ENCODE measurements around the gene RRP15. TPM values are rescaled to one million over a fixed set of nuclear protein-coding genes. Genes with fewer than 3 reads are reported as not detected.

RRP15 gene
- total RNA-seq, 1 donor from 2014 or later = 28.4 TPM

DNA sequence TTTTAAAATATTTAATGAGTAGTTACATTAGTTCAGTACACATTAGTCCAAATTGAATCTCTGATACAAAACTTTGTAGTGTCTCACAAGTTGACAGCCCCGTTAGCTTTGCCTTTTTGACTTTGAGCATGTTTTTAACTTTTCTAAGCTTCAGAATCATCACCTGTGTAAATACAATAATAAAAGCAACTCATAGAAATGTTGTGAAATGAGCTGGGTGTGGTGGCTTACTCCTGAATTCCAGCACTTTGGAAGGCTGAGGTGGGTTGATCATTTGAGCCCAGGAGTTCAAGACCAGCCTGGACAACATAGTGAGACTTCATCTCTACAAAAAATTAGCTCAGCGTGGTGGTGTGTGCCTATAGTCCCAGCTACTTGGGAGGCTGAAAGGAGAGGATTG is 11.1 kb downstream of the RRP15 start:
- Histone ChIP-seq H3K9me3 (ENCODE audit: insufficient read depth, low read depth, low read length) (no peaks in the 10 kb centered on the region), H3K27ac (ENCODE audit: low read depth, low read length) (no peak overlapping the region), H2AFZ (ENCODE audit: low read depth, low read length) (no peak overlapping the region), H3K36me3 (ENCODE audit: insufficient read depth, low read length) (no peaks in the 10 kb centered on the region), H3K4me2 (ENCODE audit: low read length) (no peak overlapping the region), H4K20me1 (ENCODE audit: insufficient read depth, low read length) (peaks cover 14% of the 10 kb centered on the region), H3K4me1 (ENCODE audit: insufficient read depth, low read length) (no peaks in the 10 kb centered on the region), H3K27me3 (ENCODE audit: insufficient read depth, low read length) (no peaks in the 10 kb centered on the region), H3K9ac (ENCODE audit: low read length) (no peak overlapping the region), H3K4me3 (ENCODE audit: insufficient read depth, low read depth, low read length) (no peak overlapping the region), H3K79me2 (ENCODE audit: insufficient read depth, low read length) (peaks cover 66% of the 10 kb centered on the region)
- TF ChIP-seq, protein P1, sequence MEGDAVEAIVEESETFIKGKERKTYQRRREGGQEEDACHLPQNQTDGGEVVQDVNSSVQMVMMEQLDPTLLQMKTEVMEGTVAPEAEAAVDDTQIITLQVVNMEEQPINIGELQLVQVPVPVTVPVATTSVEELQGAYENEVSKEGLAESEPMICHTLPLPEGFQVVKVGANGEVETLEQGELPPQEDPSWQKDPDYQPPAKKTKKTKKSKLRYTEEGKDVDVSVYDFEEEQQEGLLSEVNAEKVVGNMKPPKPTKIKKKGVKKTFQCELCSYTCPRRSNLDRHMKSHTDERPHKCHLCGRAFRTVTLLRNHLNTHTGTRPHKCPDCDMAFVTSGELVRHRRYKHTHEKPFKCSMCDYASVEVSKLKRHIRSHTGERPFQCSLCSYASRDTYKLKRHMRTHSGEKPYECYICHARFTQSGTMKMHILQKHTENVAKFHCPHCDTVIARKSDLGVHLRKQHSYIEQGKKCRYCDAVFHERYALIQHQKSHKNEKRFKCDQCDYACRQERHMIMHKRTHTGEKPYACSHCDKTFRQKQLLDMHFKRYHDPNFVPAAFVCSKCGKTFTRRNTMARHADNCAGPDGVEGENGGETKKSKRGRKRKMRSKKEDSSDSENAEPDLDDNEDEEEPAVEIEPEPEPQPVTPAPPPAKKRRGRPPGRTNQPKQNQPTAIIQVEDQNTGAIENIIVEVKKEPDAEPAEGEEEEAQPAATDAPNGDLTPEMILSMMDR (IDR thresholded peaks at IDR 0.05; ENCODE audit: insufficient read depth, low read depth, low read length) = no peak
- TF ChIP-seq EZH2 (IDR thresholded peaks at IDR 0.05; ENCODE audit: insufficient read depth, low read length) = no peak
- Mint-ChIP-seq H3K4me3 (ENCODE audit: unreplicated experiment) (no peak overlapping the region), H3K27me3 (ENCODE audit: low read depth, unreplicated experiment) (no peaks in the 10 kb centered on the region), H3K4me1 (ENCODE audit: low read depth, unreplicated experiment) (peaks cover 14% of the 10 kb centered on the region), H3K36me3 (ENCODE audit: low read depth, unreplicated experiment) (no peaks in the 10 kb centered on the region), H3K27ac (ENCODE audit: unreplicated experiment) (no peak overlapping the region), H3K9me3 (ENCODE audit: unreplicated experiment) (no peaks in the 10 kb centered on the region)
- DNase-seq (ENCODE audit: low read depth) = no peak
- no peak for FAIRE-seq

DNA sequence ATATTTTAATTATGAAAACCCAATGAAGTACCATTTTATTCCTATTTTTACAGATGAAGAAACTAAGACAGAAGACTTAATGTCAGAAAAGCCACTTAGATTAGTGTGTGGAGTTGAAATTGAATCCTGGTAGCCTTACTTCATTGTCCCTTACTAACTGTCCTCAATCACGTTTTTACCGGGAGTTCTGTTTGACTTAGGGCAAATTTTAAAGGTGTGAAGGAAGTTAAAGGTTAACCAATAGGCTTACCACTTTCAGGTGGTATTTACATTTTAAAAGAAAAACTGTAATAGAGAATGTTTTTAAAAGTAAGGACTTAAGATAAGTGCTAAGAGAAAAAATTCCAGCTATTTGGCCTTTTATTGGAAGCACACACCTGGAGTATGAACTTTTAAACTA is 12.4 kb downstream of the RRP15 start:
- no peak overlapping the region for H3K9ac ChIP-seq (ENCODE audit: low read length)
- peaks cover 14% of the 10 kb centered on the region for H3K4me1 Mint-ChIP-seq (ENCODE audit: low read depth, unreplicated experiment)
- H3K27ac Mint-ChIP-seq (ENCODE audit: unreplicated experiment) = no peak overlapping the region
- H3K9me3 Mint-ChIP-seq (ENCODE audit: unreplicated experiment) = no peaks in the 10 kb centered on the region
- H3K4me3 Mint-ChIP-seq (ENCODE audit: unreplicated experiment) = no peak overlapping the region
- H3K4me2 ChIP-seq (ENCODE audit: low read length) = no peak overlapping the region
- H3K27ac ChIP-seq (ENCODE audit: low read depth, low read length) = no peak overlapping the region
- H3K79me2 ChIP-seq (ENCODE audit: insufficient read depth, low read length) = peaks cover 63% of the 10 kb centered on the region
- H3K27me3 ChIP-seq (ENCODE audit: insufficient read depth, low read length) = no peaks in the 10 kb centered on the region
- no peak overlapping the region for H3K4me3 ChIP-seq (ENCODE audit: insufficient read depth, low read depth, low read length)
- no peaks in the 10 kb centered on the region for H3K27me3 Mint-ChIP-seq (ENCODE audit: low read depth, unreplicated experiment)
- TF ChIP-seq, protein P1 (IDR thresholded peaks at IDR 0.05; ENCODE audit: insufficient read depth, low read depth, low read length) = no peak
- no peak for TF ChIP-seq EZH2 (IDR thresholded peaks at IDR 0.05; ENCODE audit: insufficient read depth, low read length)
- H3K4me1 ChIP-seq (ENCODE audit: insufficient read depth, low read length) = no peaks in the 10 kb centered on the region
- FAIRE-seq (no peak), DNase-seq (ENCODE audit: low read depth) (no peak)
- peaks cover 3% of the 10 kb centered on the region for H3K36me3 Mint-ChIP-seq (ENCODE audit: low read depth, unreplicated experiment)
- peaks cover 11% of the 10 kb centered on the region for H4K20me1 ChIP-seq (ENCODE audit: insufficient read depth, low read length)
- H3K36me3 ChIP-seq (ENCODE audit: insufficient read depth, low read length) = no peaks in the 10 kb centered on the region
- H2AFZ ChIP-seq (ENCODE audit: low read depth, low read length) = no peak overlapping the region
- no peaks in the 10 kb centered on the region for H3K9me3 ChIP-seq (ENCODE audit: insufficient read depth, low read depth, low read length)

DNA sequence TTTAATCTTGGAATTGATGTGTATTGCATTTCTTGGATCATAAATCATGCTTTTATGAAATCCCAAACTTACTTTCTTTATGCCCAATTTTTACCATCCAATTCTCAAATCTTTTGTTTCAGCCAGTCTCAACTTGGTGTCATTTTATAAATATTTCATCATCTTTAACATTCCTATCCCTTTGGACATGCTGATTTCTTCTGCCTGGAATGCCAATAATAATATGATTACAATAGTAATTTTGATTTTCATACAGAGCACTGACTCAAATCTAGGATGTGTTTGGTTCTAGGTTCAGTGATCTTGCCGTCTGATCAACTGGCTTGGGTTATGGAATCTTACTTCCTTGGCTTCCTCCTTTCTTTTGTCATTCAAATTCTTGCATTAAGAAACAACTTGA is 12.8 kb downstream of the RRP15 start:
- Histone ChIP-seq H3K9me3 (ENCODE audit: insufficient read depth, low read depth, low read length) (no peaks in the 10 kb centered on the region), H3K4me3 (ENCODE audit: insufficient read depth, low read depth, low read length) (no peak overlapping the region), H3K4me2 (ENCODE audit: low read length) (no peak overlapping the region), H2AFZ (ENCODE audit: low read depth, low read length) (no peak overlapping the region), H4K20me1 (ENCODE audit: insufficient read depth, low read length) (peaks cover 8% of the 10 kb centered on the region), H3K27ac (ENCODE audit: low read depth, low read length) (no peak overlapping the region), H3K79me2 (ENCODE audit: insufficient read depth, low read length) (peaks cover 60% of the 10 kb centered on the region), H3K27me3 (ENCODE audit: insufficient read depth, low read length) (no peaks in the 10 kb centered on the region), H3K36me3 (ENCODE audit: insufficient read depth, low read length) (no peaks in the 10 kb centered on the region), H3K9ac (ENCODE audit: low read length) (no peak overlapping the region), H3K4me1 (ENCODE audit: insufficient read depth, low read length) (no peaks in the 10 kb centered on the region)
- Mint-ChIP-seq H3K27me3 (ENCODE audit: low read depth, unreplicated experiment) (no peaks in the 10 kb centered on the region), H3K27ac (ENCODE audit: unreplicated experiment) (no peak overlapping the region), H3K4me1 (ENCODE audit: low read depth, unreplicated experiment) (peaks cover 14% of the 10 kb centered on the region), H3K36me3 (ENCODE audit: low read depth, unreplicated experiment) (peaks cover 3% of the 10 kb centered on the region), H3K9me3 (ENCODE audit: unreplicated experiment) (no peaks in the 10 kb centered on the region), H3K4me3 (ENCODE audit: unreplicated experiment) (no peak overlapping the region)
- no peak for DNase-seq (ENCODE audit: low read depth)
- no peak for FAIRE-seq
- TF ChIP-seq, protein P1 (IDR thresholded peaks at IDR 0.05; ENCODE audit: insufficient read depth, low read depth, low read length) = no peak
- TF ChIP-seq EZH2 (IDR thresholded peaks at IDR 0.05; ENCODE audit: insufficient read depth, low read length) = no peak
